ENCODE measurements around the gene ENPP3. TPM values are rescaled to one million over a fixed set of nuclear protein-coding genes. Genes with fewer than 3 reads are reported as not detected.

The ENPP3 gene
- not detected in 5 replicates for total RNA-seq (2022; extraction: Qiagen RNA extraction; ENCODE audit: low read depth)

GRCh38 chr6:131636880-131637792, at the start of gene ENPP3:
TSS of gene ENPP3 (plus strand) at chr6:131637302. CDS start at chr6:131637385, 83 bp downstream.

GRCh38 chr6:131627724-131628682, 9.1 kb upstream of the ENPP3 start, which contains the start of gene MED23:
TSS of gene MED23 (minus strand) at chr6:131628242. CDS start at chr6:131628049, 193 bp downstream.

GRCh38 chr6:131710917-131711316, 73.8 kb downstream of the ENPP3 start, which contains the start of gene CTAGE9:
TSS of gene CTAGE9 (minus strand) at chr6:131711017. CDS start at chr6:131711017, 0 bp downstream.

Other genes with a start within 250 kb of the ENPP3 start
- gene ARG1, start 64.1 kb upstream of the ENPP3 start, total RNA-seq (2022; extraction: Qiagen RNA extraction; ENCODE audit: low read depth), result not detected in 5 replicates
- 6.5 to 8.9 TPM (median 7.8 TPM) in 5 replicates for gene MED23, start 9.1 kb upstream of the ENPP3 start, total RNA-seq (2022; extraction: Qiagen RNA extraction; ENCODE audit: low read depth)
- not detected in 5 replicates for gene OR2A4, start 64.1 kb downstream of the ENPP3 start, total RNA-seq (2022; extraction: Qiagen RNA extraction; ENCODE audit: low read depth)
- gene CTAGE9, start 73.7 kb downstream of the ENPP3 start, total RNA-seq (2022; extraction: Qiagen RNA extraction; ENCODE audit: low read depth), result not detected in 5 replicates
- gene ENPP1, start 170.7 kb downstream of the ENPP3 start, total RNA-seq (2022; extraction: Qiagen RNA extraction; ENCODE audit: low read depth), result 1.1 to 2.3 TPM (median 1.5 TPM) in 5 replicates